Keratinocyte (primary cell): Measurements from ENCODE around the gene TAS2R7. TPM values are rescaled to one million over a fixed set of nuclear protein-coding genes. Genes with fewer than 3 reads are reported as not detected.
A peak's percentile ranks its signal among the peaks of the same experiment; 100 is the strongest.

Experiments
- DNase-seq: peaks from one replicate; pipeline ENCODE4 v3.0.0-alpha.2; 2011; ENCODE audit warnings: low read depth, missing footprints, low spot score
- FAIRE-seq: peaks from 2 replicates; lab custom pipeline; 2011; peaks lifted over from hg19 to GRCh38; lab: Jason Lieb, UNC
- H2AFZ ChIP-seq: 2 replicates; pipeline ENCODE4 v1.6.0; 2012; ENCODE audit warnings: low read length, control low read depth, inconsistent platforms; ENCODE audit not compliant: control insufficient read depth
- H3K27ac ChIP-seq: 2 replicates; pipeline ENCODE4 v1.5.1; 2011; ENCODE audit warnings: low read length; ENCODE audit not compliant: control insufficient read depth, insufficient read depth
- H3K27me3 ChIP-seq: 3 replicates; pipeline ENCODE4 v1.6.0; 2011; ENCODE audit warnings: low read length; ENCODE audit not compliant: control insufficient read depth, insufficient read depth; ENCODE audit errors: extremely low read depth
- H3K36me3 ChIP-seq, 2 experiments: 2 replicates in 1 of 2; 3 replicates in 1 of 2; pipeline ENCODE4 v1.5.1; 2011; ENCODE audit warnings: low read length in 2 of 2, mild to moderate bottlenecking in 1 of 2; ENCODE audit not compliant: control insufficient read depth in 2 of 2, insufficient read depth in 2 of 2; ENCODE audit errors: extremely low read depth in 1 of 2
- H3K4me1 ChIP-seq: 3 replicates; pipeline ENCODE4 v1.5.1; 2011; ENCODE audit warnings: low read length; ENCODE audit not compliant: control insufficient read depth, insufficient read depth; ENCODE audit errors: extremely low read depth
- H3K4me2 ChIP-seq: 3 replicates; pipeline ENCODE4 v1.6.0; 2011; ENCODE audit warnings: low read depth, low read length; ENCODE audit not compliant: control insufficient read depth, insufficient read depth; ENCODE audit errors: extremely low read depth
- H3K4me3 ChIP-seq, 3 experiments: fragments of 200-600 bp in 1 of 3; sonication (generic) in 1 of 3; 2 replicates in 2 of 3; 3 replicates in 1 of 3; pipeline ENCODE4 v1.5.1; 2011 to 2016; ENCODE audit warnings: low read length in 3 of 3, mild to moderate bottlenecking in 3 of 3, control low read depth in 2 of 3, inconsistent platforms in 1 of 3, low read depth in 1 of 3, mixed read lengths in 1 of 3, mixed run types in 1 of 3, moderate library complexity in 1 of 3; ENCODE audit not compliant: control insufficient read depth in 2 of 3, insufficient read depth in 2 of 3; ENCODE audit errors: extremely low read depth in 1 of 3
- H3K79me2 ChIP-seq: 2 replicates; pipeline ENCODE4 v1.6.0; 2012; ENCODE audit warnings: low read length; ENCODE audit not compliant: control insufficient read depth, insufficient read depth
- H3K9ac ChIP-seq: 3 replicates; pipeline ENCODE4 v1.6.0; 2011; ENCODE audit warnings: low read length; ENCODE audit not compliant: control insufficient read depth, insufficient read depth; ENCODE audit errors: extremely low read depth
- H3K9me1 ChIP-seq: 3 replicates; pipeline ENCODE4 v1.6.0; 2011; ENCODE audit warnings: low read length; ENCODE audit not compliant: control insufficient read depth, insufficient read depth; ENCODE audit errors: extremely low read depth
- H3K9me3 ChIP-seq: 2 replicates; pipeline ENCODE4 v1.5.1; 2012; ENCODE audit warnings: low read depth, low read length; ENCODE audit not compliant: control insufficient read depth
- H4K20me1 ChIP-seq: 3 replicates; pipeline ENCODE4 v1.6.0; 2011; ENCODE audit warnings: low read length; ENCODE audit not compliant: control insufficient read depth, insufficient read depth; ENCODE audit errors: extremely low read depth
- EZH2 ChIP-seq: IDR thresholded peaks from one replicate; pipeline ENCODE4 v1.6.1; 2012; ENCODE audit warnings: inconsistent platforms, mild to moderate bottlenecking, low read length, moderate library complexity
- dilution Hi-C: fragments of 300-500 bp; cut with MboI; formaldehyde crosslinking; loops from one replicate; pipeline ENCODE4 v1.7.0; 2020; ENCODE audit warnings: low sequenced_read_pairs; ENCODE audit not compliant: extremely low pct_ligation_motif_present
- polyA plus RNA-seq, 5 experiments: library from polyadenylated mRNA; depleted of rRNA in 3 of 5; stranded (reverse) in 3 of 5; stranded (forward) in 1 of 5; unstranded in 1 of 5; fragments of >200 nt; gene quantifications; 1 replicate in 1 of 5; 2 replicates in 3 of 5; 3 replicates in 1 of 5; pipeline versions ENCODE4 v1.2.1 to v1.2.3, GENCODE V29; 2011 to 2012; ENCODE audit warnings: missing spikeins in 2 of 5, low read depth in 1 of 5, low replicate concordance in 1 of 5
- TF ChIP-seq, protein P1 (sequence below), 3 experiments: IDR thresholded peaks in 1 of 3; conservative IDR thresholded peaks in 1 of 3; optimal IDR thresholded peaks in 1 of 3; 2 replicates in 2 of 3; 3 replicates in 1 of 3; pipeline versions ENCODE3 to v1.5.1; 2011; ENCODE audit warnings: low read length in 3 of 3, mild to moderate bottlenecking in 3 of 3, moderate library complexity in 2 of 3, control low read depth in 1 of 3, inconsistent platforms in 1 of 3; ENCODE audit not compliant: insufficient read depth in 2 of 3; ENCODE audit errors: extremely low read depth in 1 of 3

Gene TAS2R7
- polyA plus RNA-seq, 1 donor (not counting 4 experiments of a cell fraction or from before 2014, with no cell fraction given) = not detected

GRCh38 chr12:10779103-10779502 is 23.3 kb downstream of the TAS2R7 start:
- dilution Hi-C loops = no loop called here
- H4K20me1 ChIP-seq = no peaks in the 10 kb centered on the region

GRCh38 chr12:10771132-10771733 is 31.2 kb downstream of the TAS2R7 start:
- DNase-seq (no peak), FAIRE-seq (no peak)
- no peak overlapping the region for H3K4me3 ChIP-seq
- no peak overlapping the region for H2AFZ ChIP-seq
- no peaks in the 10 kb centered on the region for H3K36me3 ChIP-seq
- no peak overlapping the region for H3K9ac ChIP-seq
- no peak overlapping the region for H3K4me2 ChIP-seq
- dilution Hi-C loops = no loop called here
- H3K9me1 ChIP-seq = no peaks in the 10 kb centered on the region
- H3K27ac ChIP-seq = no peak overlapping the region
- no peaks in the 10 kb centered on the region for H4K20me1 ChIP-seq
- no peak for TF ChIP-seq EZH2
- TF ChIP-seq, protein P1, sequence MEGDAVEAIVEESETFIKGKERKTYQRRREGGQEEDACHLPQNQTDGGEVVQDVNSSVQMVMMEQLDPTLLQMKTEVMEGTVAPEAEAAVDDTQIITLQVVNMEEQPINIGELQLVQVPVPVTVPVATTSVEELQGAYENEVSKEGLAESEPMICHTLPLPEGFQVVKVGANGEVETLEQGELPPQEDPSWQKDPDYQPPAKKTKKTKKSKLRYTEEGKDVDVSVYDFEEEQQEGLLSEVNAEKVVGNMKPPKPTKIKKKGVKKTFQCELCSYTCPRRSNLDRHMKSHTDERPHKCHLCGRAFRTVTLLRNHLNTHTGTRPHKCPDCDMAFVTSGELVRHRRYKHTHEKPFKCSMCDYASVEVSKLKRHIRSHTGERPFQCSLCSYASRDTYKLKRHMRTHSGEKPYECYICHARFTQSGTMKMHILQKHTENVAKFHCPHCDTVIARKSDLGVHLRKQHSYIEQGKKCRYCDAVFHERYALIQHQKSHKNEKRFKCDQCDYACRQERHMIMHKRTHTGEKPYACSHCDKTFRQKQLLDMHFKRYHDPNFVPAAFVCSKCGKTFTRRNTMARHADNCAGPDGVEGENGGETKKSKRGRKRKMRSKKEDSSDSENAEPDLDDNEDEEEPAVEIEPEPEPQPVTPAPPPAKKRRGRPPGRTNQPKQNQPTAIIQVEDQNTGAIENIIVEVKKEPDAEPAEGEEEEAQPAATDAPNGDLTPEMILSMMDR (optimal IDR thresholded peaks at IDR 0.05 in 1 of 3, IDR thresholded peaks at IDR 0.05 in 1 of 3, conservative IDR thresholded peaks at IDR 0.05 in 1 of 3; ENCODE audit: extremely low read depth in 1 of 3, insufficient read depth in 2 of 3, low read length in 3 of 3) = peak in 2 of 3 experiments; percentile 41 to 52
- H3K4me1 ChIP-seq = no peaks in the 10 kb centered on the region
- H3K9me3 ChIP-seq = no peaks in the 10 kb centered on the region
- H3K79me2 ChIP-seq = no peaks in the 10 kb centered on the region
- H3K27me3 ChIP-seq = peaks cover 41% of the 10 kb centered on the region

More at GRCh38 chr12:10779103-10779502, 23.3 kb downstream of the TAS2R7 start:
- no peaks in the 10 kb centered on the region for H3K36me3 ChIP-seq
- H3K27ac ChIP-seq = no peak overlapping the region
- FAIRE-seq (no peak), DNase-seq (no peak)
- H3K79me2 ChIP-seq = no peaks in the 10 kb centered on the region
- H3K4me2 ChIP-seq = no peak overlapping the region
- H3K9ac ChIP-seq = no peak overlapping the region
- no peak overlapping the region for H3K4me3 ChIP-seq
- no peaks in the 10 kb centered on the region for H3K4me1 ChIP-seq
- peaks cover 9% of the 10 kb centered on the region for H3K27me3 ChIP-seq
- no peaks in the 10 kb centered on the region for H3K9me1 ChIP-seq
- TF ChIP-seq, protein P1 (optimal IDR thresholded peaks at IDR 0.05 in 1 of 3, IDR thresholded peaks at IDR 0.05 in 1 of 3, conservative IDR thresholded peaks at IDR 0.05 in 1 of 3; ENCODE audit: extremely low read depth in 1 of 3, insufficient read depth in 2 of 3, low read length in 3 of 3) = no peak
- no peak for TF ChIP-seq EZH2
- no peak overlapping the region for H2AFZ ChIP-seq
- no peaks in the 10 kb centered on the region for H3K9me3 ChIP-seq
